Right forelimb (tissue), 1 donor: ENCODE results near the gene HNRNPAB.
"Not testable (repeated sequence)": the region's sequence is repeated elsewhere in the genome, so short reads cannot be mapped to it uniquely, and the experiment has no call there.

Experiments
- DNase-seq: peaks from one replicate; pipeline ENCODE4 v3.0.0-alpha.2; 2018

HNRNPAB gene

GRCh38 chr5:178198151-178198550 lies 6.2 kb upstream of the HNRNPAB start:
- DNase-seq: not testable (repeated sequence)

- no peak for DNase-seq
Measured at GRCh38 chr5:178198706-178199105, 5.6 kb upstream of the HNRNPAB start.

- DNase-seq: no peak
Measured at GRCh38 chr5:178199581-178200434, 4.5 kb upstream of the HNRNPAB start.

GRCh38 chr5:178201221-178201926 lies 3.0 kb upstream of the HNRNPAB start:
- no peak for DNase-seq

GRCh38 chr5:178201927-178202235 lies 2.5 kb upstream of the HNRNPAB start:
- DNase-seq: no peak

- DNase-seq: no peak
Measured at GRCh38 chr5:178202541-178202940, 1.8 kb upstream of the HNRNPAB start.

GRCh38 chr5:178203670-178204181 lies 607 bp upstream of the HNRNPAB start:
- DNase-seq: no peak

GRCh38 chr5:178204935-178205748 lies 809 bp downstream of the HNRNPAB start:
- peak; percentile 79 for DNase-seq

- no peak for DNase-seq
Measured at GRCh38 chr5:178205749-178206047, 1.4 kb downstream of the HNRNPAB start.

GRCh38 chr5:178206166-178207101 lies 2.1 kb downstream of the HNRNPAB start:
- DNase-seq: no peak

- DNase-seq: no peak
Measured at GRCh38 chr5:178207183-178207916, 3.0 kb downstream of the HNRNPAB start.

GRCh38 chr5:178207917-178208280 lies 3.6 kb downstream of the HNRNPAB start:
- DNase-seq: no peak

GRCh38 chr5:178208540-178209227 lies 4.4 kb downstream of the HNRNPAB start:
- DNase-seq: no peak

GRCh38 chr5:178209334-178210072 lies 5.2 kb downstream of the HNRNPAB start:
- DNase-seq: no peak

- no peak for DNase-seq
Measured at GRCh38 chr5:178210073-178210535, 5.8 kb downstream of the HNRNPAB start.

GRCh38 chr5:178210686-178211085 lies 6.4 kb downstream of the HNRNPAB start:
- DNase-seq: no peak

GRCh38 chr5:178211095-178212048 lies 7.0 kb downstream of the HNRNPAB start:
- no peak for DNase-seq

- DNase-seq: no peak
Measured at GRCh38 chr5:178212241-178213002, 8.1 kb downstream of the HNRNPAB start.
